ENCODE results near the gene NISCH.

Gene NISCH

DNA sequence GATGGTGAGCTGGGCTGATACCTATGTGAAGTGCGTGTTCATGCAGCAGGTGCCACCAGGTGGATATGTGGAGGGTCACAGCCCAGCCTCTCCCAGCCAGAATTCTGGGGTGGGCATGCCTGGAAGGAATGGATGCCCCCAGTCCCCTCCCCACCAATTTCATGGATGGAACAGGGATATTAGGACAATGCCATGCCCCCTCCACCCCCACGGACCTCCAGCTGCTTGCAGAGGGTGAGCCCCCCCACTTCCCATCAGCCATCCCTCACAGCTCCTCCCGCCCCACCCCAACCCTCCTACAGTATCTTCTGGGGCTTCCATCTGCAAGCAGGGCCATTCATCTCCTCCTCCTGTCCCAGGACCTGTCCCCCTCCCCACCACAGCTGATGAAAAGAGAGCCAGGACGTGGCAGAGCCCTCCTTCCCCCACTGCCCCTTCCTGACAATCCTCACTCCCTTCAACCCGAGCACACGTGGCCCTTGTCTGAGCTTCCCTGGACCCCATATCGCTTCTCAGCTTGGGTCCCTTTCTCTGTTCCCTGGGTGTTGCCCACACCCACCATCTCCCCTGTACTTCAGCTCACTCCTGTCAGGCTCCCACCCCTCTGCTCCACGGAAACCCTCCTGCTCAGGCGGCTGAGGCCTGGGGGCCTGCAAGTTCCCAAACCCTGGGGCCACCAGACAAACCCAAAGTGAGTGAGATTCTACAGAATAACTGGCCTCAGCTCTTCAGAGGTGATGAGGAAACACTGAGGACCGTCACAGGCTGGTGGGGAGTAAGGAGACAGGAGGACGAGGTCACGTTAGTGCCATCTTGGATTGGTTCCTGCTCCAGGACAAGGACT, 7.7 kb upstream of the NISCH start:
- no peak for DNase-seq (ENCODE audit: low read depth in 2 of 2)

DNA sequence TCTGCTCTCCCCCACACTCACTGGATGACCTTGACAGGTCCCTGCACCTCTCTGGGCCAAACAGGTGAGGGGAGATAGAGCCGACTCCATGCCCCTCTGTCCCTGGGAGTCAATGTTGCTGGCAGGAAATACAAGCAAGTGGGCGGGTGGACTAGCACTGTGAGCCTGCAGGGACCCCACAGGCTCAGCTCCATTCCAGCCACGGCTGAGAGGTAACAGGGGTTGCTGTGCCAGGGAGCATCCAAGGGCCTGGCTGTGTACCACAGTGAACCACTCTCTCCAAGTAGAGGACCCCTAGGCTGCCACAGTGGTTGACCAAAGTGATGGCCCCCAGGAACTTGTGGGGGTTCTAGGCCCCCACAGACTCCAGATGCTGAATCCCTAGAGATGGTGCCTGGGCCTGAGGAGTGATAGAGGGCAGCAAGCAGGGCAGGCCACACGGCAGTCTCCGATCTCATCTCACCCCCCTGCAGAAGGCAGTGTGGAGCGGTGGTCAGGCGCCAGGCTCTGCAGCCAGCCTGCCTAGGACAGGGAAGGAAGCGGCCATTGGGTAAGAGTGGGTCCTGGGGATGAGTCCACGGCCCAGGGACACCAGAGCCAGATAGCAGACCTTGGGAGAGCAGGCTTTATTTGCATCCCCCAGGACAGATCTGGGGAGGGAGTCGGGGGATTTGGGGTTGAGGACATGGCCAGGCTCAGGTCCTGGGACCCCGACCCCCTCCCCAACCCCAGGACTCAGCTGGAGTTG, 4.7 kb upstream of the NISCH start:
- DNase-seq (ENCODE audit: low read depth in 2 of 2): no peak

DNA sequence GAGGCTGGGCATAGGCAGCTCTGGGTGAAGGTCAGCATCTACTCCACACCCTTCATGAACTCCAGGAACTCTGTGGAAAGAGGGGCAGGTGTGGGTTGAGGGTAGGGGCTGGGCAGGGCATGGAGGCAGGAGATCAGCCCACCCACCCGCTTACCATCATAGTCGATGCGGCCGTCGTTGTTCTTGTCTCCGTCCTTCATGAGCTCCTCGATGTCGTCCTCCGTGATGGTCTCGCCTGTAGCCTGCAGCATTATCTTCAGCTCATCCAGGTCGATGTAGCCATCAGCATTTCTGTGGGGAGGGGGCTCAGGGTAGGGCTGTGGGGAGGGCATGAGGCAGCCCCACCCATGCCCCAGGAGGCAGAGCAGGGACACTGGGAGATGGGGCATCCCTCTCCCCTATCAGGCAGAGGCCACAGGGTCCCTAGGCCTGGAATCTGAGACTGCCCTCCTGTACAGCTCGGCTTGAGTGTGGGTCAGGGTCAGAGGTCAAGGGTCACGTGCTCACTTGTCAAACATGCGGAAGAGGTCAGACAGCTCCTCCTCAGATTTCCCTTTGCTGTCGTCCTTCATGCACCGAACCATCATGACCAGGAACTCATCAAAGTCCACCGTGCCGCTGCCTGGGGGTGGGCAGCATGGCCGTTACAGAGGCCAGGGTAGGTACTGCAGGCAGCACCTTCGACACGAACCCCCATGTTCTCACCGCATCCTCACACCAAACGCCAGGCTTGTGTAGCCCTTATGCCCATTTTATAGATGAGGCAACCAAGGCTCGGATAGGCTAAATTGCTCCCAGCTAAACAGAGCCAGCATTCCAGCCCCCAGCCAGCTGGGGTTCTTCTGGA, 3.9 kb upstream of the NISCH start:
- no peak for DNase-seq (ENCODE audit: low read depth in 2 of 2)

- DNase-seq (ENCODE audit: low read depth in 2 of 2): no peak
These were observed 3.3 kb upstream of the NISCH start for GRCh38 chr3:52452126-52452525.

DNA sequence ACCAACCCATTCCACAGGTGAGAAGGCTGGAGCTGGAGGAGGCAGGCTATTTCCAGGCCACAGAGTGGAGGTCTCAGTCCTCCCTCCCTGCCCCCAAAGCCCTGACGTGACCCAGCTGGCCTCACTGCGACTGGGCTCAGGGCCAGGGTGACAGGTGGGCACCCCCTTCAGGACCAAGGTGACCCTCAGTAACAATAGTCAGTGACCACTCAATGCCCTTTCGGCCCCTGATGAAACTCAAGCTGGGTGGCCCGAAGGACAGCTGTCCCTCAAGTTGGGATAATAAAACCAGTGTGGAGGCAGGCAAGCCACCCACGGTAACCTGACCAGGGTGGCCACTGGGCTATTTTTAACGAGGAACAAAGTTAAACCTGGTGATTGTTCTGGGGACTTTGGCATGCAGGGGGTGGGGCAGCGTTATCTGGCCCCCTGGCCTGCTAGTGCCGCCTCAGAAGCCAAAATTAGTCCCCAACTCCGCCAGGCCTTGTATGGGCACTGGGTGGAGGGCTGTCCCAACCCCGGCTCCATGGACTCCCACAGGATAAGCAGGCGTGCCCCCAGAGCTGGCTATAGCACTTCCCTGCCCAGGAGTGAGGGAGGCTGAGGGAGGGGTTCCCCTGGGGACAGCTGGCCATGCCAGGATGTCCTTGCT, 2.7 kb upstream of the NISCH start:
- DNase-seq (ENCODE audit: low read depth in 2 of 2): no peak

DNA sequence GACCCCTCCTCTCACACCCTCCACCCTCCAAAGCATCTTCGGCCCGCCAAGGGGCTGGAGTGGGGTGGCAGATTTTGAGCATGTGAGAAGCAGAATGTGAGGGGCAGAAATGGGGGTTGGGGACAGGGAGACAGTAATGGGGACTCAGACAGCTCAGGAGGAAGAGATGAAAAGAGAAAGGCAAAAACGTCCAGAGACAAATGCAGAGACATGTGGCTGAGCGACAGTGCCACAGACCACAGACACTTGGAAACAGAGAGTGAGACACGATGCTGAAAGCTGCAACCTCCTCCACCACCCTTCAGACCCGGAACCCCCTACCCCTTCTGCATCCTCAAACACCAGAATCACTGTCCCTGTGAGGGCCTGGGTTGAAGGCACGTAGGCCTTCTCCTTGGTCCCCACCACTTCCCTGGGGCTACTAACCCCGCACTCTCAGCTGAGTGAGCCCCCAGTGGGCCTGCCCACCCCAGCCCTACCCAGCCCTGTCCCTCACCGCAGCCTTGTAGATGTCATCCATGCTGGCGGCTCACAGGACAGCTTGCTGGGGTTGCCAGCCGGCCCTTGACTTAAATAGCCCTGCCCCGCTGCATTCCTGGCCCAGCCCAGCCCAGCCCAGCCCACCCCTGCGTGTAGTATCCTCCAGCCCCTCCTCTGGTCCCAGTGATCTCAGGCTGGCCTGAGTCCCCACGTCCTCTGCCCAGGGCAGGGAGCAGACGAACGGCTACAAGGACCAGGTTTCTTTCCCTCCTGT, 1.7 kb upstream of the NISCH start, which contains the start of gene TNNC1:
TSS of gene TNNC1 (minus strand) at position 546 of the 754 bp plus-strand sequence. CDS start at position 520, 26 bp downstream.
- DNase-seq (ENCODE audit: low read depth in 2 of 2): no peak

GRCh38 chr3:52454250-52454937, 1.0 kb upstream of the NISCH start:
- no peak for DNase-seq (ENCODE audit: low read depth in 2 of 2)

- no peak for DNase-seq (ENCODE audit: low read depth in 2 of 2)
These were observed 494 bp upstream of the NISCH start for GRCh38 chr3:52454938-52455282.

DNA sequence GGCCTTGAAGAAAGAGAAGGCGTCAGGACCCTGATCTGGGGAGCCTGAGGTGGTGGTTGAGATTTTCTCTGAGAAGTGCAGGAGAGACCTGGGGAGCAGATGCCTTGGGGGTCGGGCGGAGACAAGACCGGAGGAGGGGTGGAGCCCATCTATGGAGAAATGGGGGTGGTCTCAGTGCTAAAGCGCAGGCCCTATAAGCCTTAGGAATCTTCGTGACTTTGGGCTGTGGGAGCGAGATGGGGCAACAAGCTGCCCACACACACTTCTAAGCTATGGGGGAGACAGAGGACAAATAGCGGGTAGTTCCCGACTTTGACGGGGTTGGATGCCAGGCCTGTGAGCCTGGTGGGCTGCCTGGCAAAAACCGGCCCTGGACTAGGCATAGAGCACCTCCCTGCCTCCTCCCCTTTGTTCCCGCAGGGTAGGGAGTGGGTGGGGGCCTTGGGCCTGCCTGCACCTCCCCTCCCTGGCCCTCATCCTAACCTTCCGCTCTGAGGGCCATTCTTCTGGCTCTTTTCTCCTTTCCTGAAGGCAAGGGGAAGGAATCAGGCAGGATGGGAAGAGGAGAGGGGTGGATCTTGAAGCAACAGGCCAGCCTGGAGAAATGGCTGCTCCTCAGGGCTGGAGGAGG, 880 bp downstream of the NISCH start:
- no peak for DNase-seq (ENCODE audit: low read depth in 2 of 2)

- no peak for DNase-seq (ENCODE audit: low read depth in 2 of 2)
These were observed 1.4 kb downstream of the NISCH start for GRCh38 chr3:52456800-52457183.

GRCh38 chr3:52458031-52458760, 2.8 kb downstream of the NISCH start:
- no peak for DNase-seq (ENCODE audit: low read depth in 2 of 2)

- no peak for DNase-seq (ENCODE audit: low read depth in 2 of 2)
These were observed 3.6 kb downstream of the NISCH start for GRCh38 chr3:52458770-52459545.

DNA sequence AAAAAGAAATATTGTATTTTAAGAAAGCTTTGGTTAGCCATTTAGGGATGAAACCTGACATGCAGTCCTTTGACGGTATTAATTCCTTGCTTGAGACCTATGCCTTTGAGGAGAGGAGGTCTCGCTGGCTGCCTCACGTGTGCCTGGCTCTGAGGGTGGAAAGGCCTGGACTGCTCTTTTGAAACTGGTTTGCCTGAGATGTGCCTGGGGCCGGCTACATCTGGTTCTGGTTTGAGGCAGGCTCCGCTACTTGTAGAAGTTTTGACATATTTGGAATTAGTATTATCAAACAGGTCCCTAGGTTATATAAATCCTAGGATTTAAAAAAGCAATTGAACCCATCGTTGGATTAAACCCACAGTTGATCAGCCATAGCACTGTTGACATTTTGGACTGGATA, 6.5 kb downstream of the NISCH start:
- no peak for DNase-seq (ENCODE audit: low read depth in 2 of 2)

GRCh38 chr3:52463416-52463815, 8.0 kb downstream of the NISCH start:
- DNase-seq (ENCODE audit: low read depth in 2 of 2): no peak

DNA sequence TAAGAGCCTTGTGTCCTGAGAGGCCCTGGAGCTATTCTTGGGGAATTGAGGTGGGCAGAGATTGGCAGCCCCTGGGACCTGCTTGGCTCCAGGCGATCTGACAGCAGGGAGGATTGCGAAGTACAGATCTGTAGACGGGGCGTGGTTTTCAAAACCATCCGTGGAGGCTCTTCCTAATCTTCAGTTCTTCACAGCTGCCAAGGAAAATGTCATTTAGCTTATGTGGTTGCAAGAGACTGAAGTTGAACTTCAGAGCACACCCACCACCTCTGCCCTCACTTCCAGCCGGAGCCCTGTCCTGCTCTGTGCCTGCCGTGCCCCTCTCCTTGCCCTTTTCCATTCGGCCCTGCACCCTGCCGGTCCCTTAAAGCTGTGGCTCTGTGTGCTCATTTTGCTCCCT, 12.9 kb downstream of the NISCH start:
- DNase-seq (ENCODE audit: low read depth in 2 of 2): no peak

DNA sequence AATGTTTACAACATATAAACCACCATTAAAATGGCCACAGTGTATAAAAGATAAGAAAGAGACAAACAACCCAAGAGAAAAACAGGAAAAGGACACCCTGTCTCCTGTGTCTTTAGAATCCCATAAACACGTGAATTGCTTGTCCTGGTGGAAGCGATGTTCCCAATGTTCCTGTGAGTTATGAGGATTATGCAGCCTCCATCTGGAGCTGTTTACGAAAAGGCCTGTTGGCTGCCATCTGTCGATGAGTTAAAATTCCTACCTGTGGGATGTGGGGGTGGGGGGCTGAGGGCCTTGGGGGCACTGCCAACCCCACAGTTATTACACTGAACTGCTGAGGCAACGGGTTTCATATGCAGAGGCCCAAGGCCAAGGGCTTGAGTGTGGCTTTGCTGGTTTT, 13.6 kb downstream of the NISCH start:
- DNase-seq (ENCODE audit: low read depth in 2 of 2): no peak

DNA sequence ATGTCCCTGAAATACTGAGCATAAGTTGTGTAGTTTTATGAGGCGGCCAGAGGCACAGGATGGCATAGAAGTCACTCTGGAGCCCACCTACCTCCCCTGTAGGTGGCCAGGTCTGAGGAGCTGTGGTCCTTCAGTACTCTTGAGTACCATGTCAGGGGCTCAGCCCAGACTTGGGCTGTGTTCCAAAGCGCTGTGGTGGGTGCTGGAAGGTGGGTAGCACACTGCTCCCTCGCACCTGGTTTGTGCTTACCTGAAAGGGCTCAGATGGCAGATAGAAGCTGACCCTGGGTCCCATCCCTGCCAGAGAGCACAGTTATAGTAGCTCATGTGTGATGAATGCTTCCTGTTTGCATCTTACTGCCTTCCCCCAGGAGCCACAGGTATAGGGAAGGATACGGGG, 15.5 kb downstream of the NISCH start:
- no peak for DNase-seq (ENCODE audit: low read depth in 2 of 2)

Measured in stimulated activated CD8-positive, alpha-beta memory T cell treated with anti-CD3 and anti-CD28 coated beads, Interleukin-7, amount 100 ng/mL, for 4 hours (primary cell).